ENCODE measurements around the gene SPINT1. TPM values are rescaled to one million over a fixed set of nuclear protein-coding genes. Genes with fewer than 3 reads are reported as not detected.

Gene SPINT1
- total and polyA plus RNA-seq, 2 donors (not counting 1 experiment from before 2014, with no cell fraction given): 14.4 to 21.3 TPM

DNA sequence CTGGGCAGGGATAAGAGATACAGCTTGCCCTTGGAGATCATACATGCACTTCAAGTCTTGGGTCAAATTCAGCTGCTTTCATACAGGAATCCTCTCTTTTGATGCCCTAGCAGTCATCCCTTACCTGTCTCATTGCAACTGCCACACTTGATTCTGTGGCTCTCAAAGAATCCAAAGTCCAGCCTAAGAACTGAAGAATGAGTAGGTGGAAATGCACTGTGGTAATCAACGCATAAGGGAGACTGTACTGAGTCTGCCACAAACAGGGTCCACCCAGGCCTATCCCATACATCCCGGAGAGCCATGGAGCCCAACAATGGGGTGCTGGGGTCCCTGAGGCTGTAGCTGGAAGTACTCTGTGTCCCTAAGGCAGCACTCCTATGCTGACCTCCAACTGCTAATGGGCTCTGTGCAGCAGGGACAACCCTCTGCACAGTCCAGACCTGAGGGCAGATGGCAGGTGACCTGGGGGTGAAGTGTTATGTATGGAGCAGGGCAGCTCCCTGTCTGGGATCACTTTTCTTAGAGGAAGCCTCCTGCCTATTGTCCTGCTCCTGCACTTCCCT lies 48.7 kb downstream of the SPINT1 start:
- H4K20me1 ChIP-seq (ENCODE audit: control insufficient read depth, insufficient read depth, low read length, poor library complexity, severe bottlenecking): peaks cover 10% of the 10 kb centered on the region
- DNase-seq: no peak
- peak overlapping the region; percentile 63 for H2AFZ ChIP-seq (ENCODE audit: insufficient read depth, low read depth, low read length, poor library complexity, severe bottlenecking)
- intact Hi-C loops (cut with micrococcal nuclease): loop anchor here (5.0 kb wide), 1 partner anchor 325 kb away; the partner anchor contains the start of genes CCDC32 and RPUSD2
- TF ChIP-seq, protein P1, sequence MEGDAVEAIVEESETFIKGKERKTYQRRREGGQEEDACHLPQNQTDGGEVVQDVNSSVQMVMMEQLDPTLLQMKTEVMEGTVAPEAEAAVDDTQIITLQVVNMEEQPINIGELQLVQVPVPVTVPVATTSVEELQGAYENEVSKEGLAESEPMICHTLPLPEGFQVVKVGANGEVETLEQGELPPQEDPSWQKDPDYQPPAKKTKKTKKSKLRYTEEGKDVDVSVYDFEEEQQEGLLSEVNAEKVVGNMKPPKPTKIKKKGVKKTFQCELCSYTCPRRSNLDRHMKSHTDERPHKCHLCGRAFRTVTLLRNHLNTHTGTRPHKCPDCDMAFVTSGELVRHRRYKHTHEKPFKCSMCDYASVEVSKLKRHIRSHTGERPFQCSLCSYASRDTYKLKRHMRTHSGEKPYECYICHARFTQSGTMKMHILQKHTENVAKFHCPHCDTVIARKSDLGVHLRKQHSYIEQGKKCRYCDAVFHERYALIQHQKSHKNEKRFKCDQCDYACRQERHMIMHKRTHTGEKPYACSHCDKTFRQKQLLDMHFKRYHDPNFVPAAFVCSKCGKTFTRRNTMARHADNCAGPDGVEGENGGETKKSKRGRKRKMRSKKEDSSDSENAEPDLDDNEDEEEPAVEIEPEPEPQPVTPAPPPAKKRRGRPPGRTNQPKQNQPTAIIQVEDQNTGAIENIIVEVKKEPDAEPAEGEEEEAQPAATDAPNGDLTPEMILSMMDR (IDR thresholded peaks at IDR 0.05): no peak
- no peak for TF ChIP-seq EZH2 (IDR thresholded peaks at IDR 0.05; ENCODE audit: borderline replicate concordance, insufficient read depth, low read depth, low read length, poor library complexity, severe bottlenecking)
- Mint-ChIP-seq H3K27me3 (no peaks in the 10 kb centered on the region), H3K4me3 (peak overlapping the region; percentile 53), H3K4me1 (peaks cover 28% of the 10 kb centered on the region), H3K27ac (no peak overlapping the region), H3K9me3 (ENCODE audit: insufficient read depth) (no peaks in the 10 kb centered on the region)
- no peak overlapping the region for H3K9ac ChIP-seq (ENCODE audit: low read length)
- H3K79me2 ChIP-seq (ENCODE audit: control insufficient read depth, insufficient read depth, low read length): peaks cover 23% of the 10 kb centered on the region
- H3K9me3 ChIP-seq (ENCODE audit: control extremely low read depth in 1 of 3, control insufficient read depth in 2 of 3, insufficient read depth in 1 of 3, low read length in 2 of 3): no peaks in the 10 kb centered on the region
- peaks cover 2 to 6% of the 10 kb centered on the region in 2 experiments for H3K36me3 ChIP-seq (replicated peaks in 1 of 2; ENCODE audit: control extremely low read depth in 1 of 2, control insufficient read depth in 1 of 2, extremely low read depth in 1 of 2, insufficient read depth in 2 of 2, low read length in 1 of 2)
- H3K4me2 ChIP-seq (replicated peaks; ENCODE audit: low read depth, low read length, poor library complexity, severe bottlenecking): no peak overlapping the region
- no peak overlapping the region for H3K27ac ChIP-seq (ENCODE audit: low read length in 2 of 2)
- no peaks in the 10 kb centered on the region for H3K27me3 ChIP-seq (replicated peaks in 1 of 4; ENCODE audit: control extremely low read depth in 1 of 4, control insufficient read depth in 3 of 4, insufficient read depth in 4 of 4, low read length in 3 of 4)
- ChIA-PET POLR2A (interaction anchor here (1.8 kb wide), 1 partner anchor 34 kb away, joined by 9 read pairs; no protein-coding TSS in a partner anchor), CTCF (interaction anchor here (0.7 to 9.8 kb wide), 22 partner anchors 11 to 373 kb away, joined by 3 to 189 read pairs (median 4); partner anchors contain the start of genes EXD1, RHOV and SPINT1)
- 100% methylated on average over 2 of the region's 2 CpGs for WGBS (ENCODE audit: insufficient coverage)
- no peak overlapping the region for H3K4me3 ChIP-seq (ENCODE audit: control extremely low read depth in 1 of 5, extremely low read depth in 1 of 5, insufficient read depth in 1 of 5, low read depth in 2 of 5, low read length in 4 of 5)
- H3K4me1 ChIP-seq (ENCODE audit: control insufficient read depth in 2 of 2, insufficient read depth in 2 of 2, low read length in 2 of 2): peaks cover 18 to 19% of the 10 kb centered on the region in 2 donors
- ATAC-seq (ENCODE audit: low read depth): no peak
